Esophagus muscularis mucosa (tissue), 4 donors: ENCODE measurements around the gene CALHM5. TPM values are rescaled to one million over a fixed set of nuclear protein-coding genes. Genes with fewer than 3 reads are reported as not detected.
"Not testable (repeated sequence)": the region's sequence is repeated elsewhere in the genome, so short reads cannot be mapped to it uniquely, and the experiment has no call there.

Experiments used
- DNase-seq: peaks from one replicate; pipeline ENCODE4 v3.0.0-alpha.2; 2017; ENCODE audit errors: extremely low spot score
- H3K27ac ChIP-seq, 4 donors: fragments of 200-600 bp; sonication (generic); replicated peaks in 1 of 4; 1 replicate in 3 of 4; 2 replicates in 1 of 4; pipeline ENCODE4 v1.5.1; 2016 to 2019; ENCODE audit warnings: mild to moderate bottlenecking in 1 of 4
- H3K27me3 ChIP-seq, 4 donors: fragments of 200-600 bp; sonication (generic); one replicate each; pipeline versions ENCODE4 v1.5.1 to v1.6.0; 2016 to 2019
- H3K36me3 ChIP-seq, 4 donors: fragments of 200-600 bp; sonication (generic); one replicate each; pipeline ENCODE4 v1.5.1; 2016 to 2019
- H3K4me1 ChIP-seq, 4 donors: fragments of 200-600 bp; sonication (generic); one replicate each; pipeline ENCODE4 v1.5.1; 2016 to 2019
- H3K4me3 ChIP-seq, 4 donors: fragments of 200-600 bp; sonication (generic); 1 replicate in 2 of 4; 2 replicates in 2 of 4; pipeline ENCODE4 v1.5.1; 2016 to 2019; ENCODE audit warnings: mild to moderate bottlenecking in 4 of 4, moderate library complexity in 1 of 4
- H3K9me3 ChIP-seq, 4 donors: fragments of 200-600 bp; sonication (generic); 1 replicate in 3 of 4; 2 replicates in 1 of 4; pipeline ENCODE4 v1.5.1; 2016 to 2019
- EP300 ChIP-seq: sonication (generic); formaldehyde crosslinking; IDR thresholded peaks from one replicate; pipeline ENCODE4 v1.6.1; 2017; ENCODE audit warnings: antibody characterized with exemption
- POLR2A ChIP-seq: fragments of 450-650 bp; IDR thresholded peaks from one replicate; pipeline ENCODE4 v1.6.1; 2017; ENCODE audit warnings: antibody characterized with exemption, moderate library complexity, mild to moderate bottlenecking, low read depth
- POLR2AphosphoS5 ChIP-seq, 2 donors: sonication (generic); formaldehyde crosslinking; IDR thresholded peaks; one replicate each; pipeline ENCODE4 v1.6.1; 2017; ENCODE audit warnings: antibody characterized with exemption in 2 of 2
- WGBS: methylation state at CpG from one replicate; pipeline ENCODE4 v1.1.5; 2018; 5-methylcytosine and 5-hydroxymethylcytosine counted together
- intact Hi-C: fragments of 100-400 bp; cut with DNase I; formaldehyde crosslinking; loops from one replicate; pipeline ENCODE4 v1.15.1; 2023
- total RNA-seq, 4 donors: library from RNA; depleted of rRNA; stranded (reverse); fragments of >200 nt; gene quantifications; one replicate each; pipeline versions ENCODE4 v1.1.0 to v1.2.1, GENCODE V29; 2016
- TF ChIP-seq, protein P1 (sequence below), 3 experiments: fragments of 200-600 bp in 2 of 3; fragments of 450-650 bp in 1 of 3; sonication (generic) in 2 of 3; IDR thresholded peaks; one replicate each; pipeline ENCODE4 v1.5.1; 2017 to 2019; ENCODE audit warnings: antibody characterized with exemption in 3 of 3, mild to moderate bottlenecking in 2 of 3, moderate library complexity in 1 of 3

The CALHM5 gene
- total RNA-seq, 4 donors from 2014 or later: 2.0 to 4.2 (median 3.3) TPM

DNA sequence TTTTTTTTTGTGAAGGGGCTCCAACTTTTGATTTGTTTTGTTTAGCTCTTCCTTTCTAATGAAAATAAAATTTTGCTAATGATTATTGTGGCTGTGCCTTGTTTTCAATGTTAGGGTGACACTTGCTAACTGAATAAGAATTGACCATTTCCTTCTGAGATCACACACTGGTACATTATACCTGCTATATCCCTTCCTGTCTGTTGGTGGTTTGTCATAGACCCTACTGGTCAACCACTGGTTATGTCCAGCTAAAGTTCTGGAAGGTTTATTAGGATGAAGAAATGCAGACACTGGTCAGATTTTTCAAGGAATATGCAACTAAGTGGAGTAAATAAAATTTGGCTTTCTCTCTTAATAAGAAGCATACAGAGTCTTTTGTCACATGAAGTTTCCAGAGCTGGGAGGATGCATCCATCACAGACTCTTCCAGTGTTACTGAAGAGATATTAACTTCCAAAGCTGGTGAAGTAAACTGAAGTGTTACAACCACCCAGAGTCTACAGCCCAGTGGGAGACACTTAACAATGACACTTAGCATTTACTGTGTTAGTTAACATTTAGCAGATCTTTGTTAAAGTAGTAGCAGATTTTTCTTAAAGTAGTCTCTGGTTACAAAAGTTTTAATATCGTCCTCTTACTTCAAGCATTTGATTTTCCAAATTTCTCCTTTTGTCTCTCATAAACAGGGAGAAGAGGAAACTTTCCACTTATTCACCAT lies 19.7 kb upstream of the CALHM5 start:
- Histone ChIP-seq H3K4me3 (no peak overlapping the region), H3K4me1 (no peaks in the 10 kb centered on the region), H3K9me3 (no peaks in the 10 kb centered on the region), H3K27me3 (no peaks in the 10 kb centered on the region), H3K36me3 (no peaks in the 10 kb centered on the region), H3K27ac (no peak overlapping the region)
- intact Hi-C loops: no loop called here
- TF ChIP-seq POLR2AphosphoS5 (IDR thresholded peaks at IDR 0.05) (no peak), POLR2A (no peak), EP300 (no peak)
- TF ChIP-seq, protein P1, sequence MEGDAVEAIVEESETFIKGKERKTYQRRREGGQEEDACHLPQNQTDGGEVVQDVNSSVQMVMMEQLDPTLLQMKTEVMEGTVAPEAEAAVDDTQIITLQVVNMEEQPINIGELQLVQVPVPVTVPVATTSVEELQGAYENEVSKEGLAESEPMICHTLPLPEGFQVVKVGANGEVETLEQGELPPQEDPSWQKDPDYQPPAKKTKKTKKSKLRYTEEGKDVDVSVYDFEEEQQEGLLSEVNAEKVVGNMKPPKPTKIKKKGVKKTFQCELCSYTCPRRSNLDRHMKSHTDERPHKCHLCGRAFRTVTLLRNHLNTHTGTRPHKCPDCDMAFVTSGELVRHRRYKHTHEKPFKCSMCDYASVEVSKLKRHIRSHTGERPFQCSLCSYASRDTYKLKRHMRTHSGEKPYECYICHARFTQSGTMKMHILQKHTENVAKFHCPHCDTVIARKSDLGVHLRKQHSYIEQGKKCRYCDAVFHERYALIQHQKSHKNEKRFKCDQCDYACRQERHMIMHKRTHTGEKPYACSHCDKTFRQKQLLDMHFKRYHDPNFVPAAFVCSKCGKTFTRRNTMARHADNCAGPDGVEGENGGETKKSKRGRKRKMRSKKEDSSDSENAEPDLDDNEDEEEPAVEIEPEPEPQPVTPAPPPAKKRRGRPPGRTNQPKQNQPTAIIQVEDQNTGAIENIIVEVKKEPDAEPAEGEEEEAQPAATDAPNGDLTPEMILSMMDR (IDR thresholded peaks at IDR 0.05): no peak
- DNase-seq: no peak
- 85% methylated on average over 1 of the region's 1 CpG for WGBS

DNA sequence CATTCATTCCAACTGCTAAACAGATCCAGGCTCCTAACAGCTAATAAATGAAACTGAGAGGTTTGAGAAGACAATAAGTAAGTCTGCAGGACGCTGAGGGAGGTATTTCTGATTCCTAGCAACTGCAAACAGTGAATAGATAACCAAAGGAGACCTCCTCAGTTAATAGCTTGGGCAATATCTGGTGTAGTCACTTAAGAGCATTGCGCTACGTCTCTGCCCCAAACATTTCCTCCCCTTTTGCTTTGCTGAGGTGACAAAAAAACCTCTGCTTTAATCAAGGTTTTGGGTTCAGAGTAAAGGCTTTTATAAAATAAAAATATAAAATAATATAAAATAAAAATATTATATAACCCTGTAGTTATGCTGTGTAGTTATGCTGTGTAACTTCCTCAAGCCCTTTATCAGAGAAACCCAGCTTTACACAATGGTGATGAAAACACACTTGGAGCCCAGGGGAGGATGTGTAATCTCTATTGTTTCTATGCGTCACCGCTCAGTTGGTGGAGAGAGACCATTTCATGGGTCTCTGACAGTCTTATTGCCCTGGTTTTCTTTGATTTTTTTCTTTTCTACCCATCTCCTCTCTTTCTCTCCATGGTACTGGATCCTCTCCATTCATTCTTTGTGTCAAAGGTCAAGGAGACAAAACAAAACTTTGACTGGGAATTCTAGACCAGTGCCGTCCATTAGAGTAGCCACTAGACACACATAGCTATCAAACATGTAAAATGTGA lies 18.9 kb upstream of the CALHM5 start:
- no peaks in the 10 kb centered on the region for H3K4me1 ChIP-seq
- no peak for DNase-seq
- no peak overlapping the region for H3K27ac ChIP-seq
- no peaks in the 10 kb centered on the region for H3K9me3 ChIP-seq
- H3K36me3 ChIP-seq: no peaks in the 10 kb centered on the region
- H3K27me3 ChIP-seq: no peaks in the 10 kb centered on the region
- 76% methylated on average over 6 of the region's 6 CpGs for WGBS
- TF ChIP-seq EP300 (no peak), POLR2AphosphoS5 (IDR thresholded peaks at IDR 0.05) (no peak), POLR2A (no peak)
- TF ChIP-seq, protein P1 (IDR thresholded peaks at IDR 0.05): no peak
- intact Hi-C loops: no loop called here
- H3K4me3 ChIP-seq: no peak overlapping the region

- intact Hi-C loops, H3K27me3 ChIP-seq, H3K9me3 ChIP-seq, H3K4me1 ChIP-seq, H3K27ac ChIP-seq, H3K36me3 ChIP-seq, H3K4me3 ChIP-seq, DNase-seq: not testable (repeated sequence)
- WGBS: 95% methylated on average over 1 of the region's 1 CpG
These were observed 16.3 kb upstream of the CALHM5 start for GRCh38 chr6:116495161-116495560.

- H3K4me1 ChIP-seq: no peaks in the 10 kb centered on the region
- H3K27me3 ChIP-seq: no peaks in the 10 kb centered on the region
- H3K9me3 ChIP-seq: no peaks in the 10 kb centered on the region
- TF ChIP-seq, protein P1 (IDR thresholded peaks at IDR 0.05): no peak
- TF ChIP-seq POLR2AphosphoS5 (IDR thresholded peaks at IDR 0.05) (no peak), EP300 (no peak), POLR2A (no peak)
- intact Hi-C loops: no loop called here
- H3K4me3 ChIP-seq: no peak overlapping the region
- DNase-seq: no peak
- WGBS: 36% methylated on average over 3 of the region's 3 CpGs
- no peak overlapping the region for H3K27ac ChIP-seq
- H3K36me3 ChIP-seq: no peaks in the 10 kb centered on the region
These were observed 14.2 kb upstream of the CALHM5 start for GRCh38 chr6:116497113-116497676.

- Histone ChIP-seq H3K36me3 (no peaks in the 10 kb centered on the region), H3K9me3 (no peaks in the 10 kb centered on the region)
These were observed 10.4 kb upstream of the CALHM5 start for GRCh38 chr6:116500969-116501433.

More at GRCh38 chr6:116500969-116501433, 10.4 kb upstream of the CALHM5 start:
- no peak for DNase-seq
- WGBS: 59% methylated on average over 2 of the region's 9 CpGs
- intact Hi-C loops: no loop called here
- H3K27ac ChIP-seq: no peak overlapping the region
- H3K27me3 ChIP-seq: no peaks in the 10 kb centered on the region
- TF ChIP-seq POLR2A (no peak), EP300 (no peak), POLR2AphosphoS5 (IDR thresholded peaks at IDR 0.05) (no peak)
- H3K4me1 ChIP-seq: no peaks in the 10 kb centered on the region
- H3K4me3 ChIP-seq: no peak overlapping the region
